Suprapubic skin (tissue), 4 donors: ENCODE data around the gene FUT3. TPM values are rescaled to one million over a fixed set of nuclear protein-coding genes. Genes with fewer than 3 reads are reported as not detected.
"Not testable (repeated sequence)": the region's sequence is repeated elsewhere in the genome, so short reads cannot be mapped to it uniquely, and the experiment has no call there.

Experiments used
- DNase-seq, 2 donors: peaks; one replicate each; pipeline ENCODE4 v3.0.0-alpha.2; 2019; ENCODE audit warnings: low spot score in 2 of 2
- H3K27ac ChIP-seq: fragments of 200-600 bp; sonication (generic); one replicate; pipeline ENCODE4 v1.5.1; 2019
- H3K27me3 ChIP-seq: fragments of 200-600 bp; sonication (generic); one replicate; pipeline ENCODE4 v1.5.1; 2019
- H3K36me3 ChIP-seq: fragments of 200-600 bp; sonication (generic); one replicate; pipeline ENCODE4 v1.5.1; 2019
- H3K4me1 ChIP-seq: fragments of 200-600 bp; sonication (generic); one replicate; pipeline ENCODE4 v1.5.1; 2019
- H3K4me3 ChIP-seq: fragments of 200-600 bp; sonication (generic); one replicate; pipeline ENCODE4 v1.5.1; 2019; ENCODE audit warnings: mild to moderate bottlenecking
- H3K9me3 ChIP-seq: fragments of 200-600 bp; sonication (generic); one replicate; pipeline ENCODE4 v1.5.1; 2019
- CTCF ChIP-seq, 2 donors: fragments of 200-600 bp in 1 of 2; fragments of 450-650 bp in 1 of 2; sonication (generic) in 1 of 2; IDR thresholded peaks; one replicate each; pipeline ENCODE4 v1.5.1; 2016 to 2019; ENCODE audit warnings: antibody characterized with exemption in 2 of 2, mild to moderate bottlenecking in 1 of 2, moderate library complexity in 1 of 2
- EP300 ChIP-seq: sonication (generic); formaldehyde crosslinking; IDR thresholded peaks from one replicate; pipeline ENCODE4 v1.6.1; 2017; ENCODE audit warnings: antibody characterized with exemption
- POLR2A ChIP-seq, 2 donors: fragments of 450-650 bp; IDR thresholded peaks; one replicate each; pipeline ENCODE4 v1.6.1; 2017; ENCODE audit warnings: antibody characterized with exemption in 2 of 2, mild to moderate bottlenecking in 2 of 2, moderate library complexity in 2 of 2
- POLR2AphosphoS5 ChIP-seq, 3 donors: sonication (generic); formaldehyde crosslinking; IDR thresholded peaks; one replicate each; pipeline ENCODE4 v1.6.1; 2017; ENCODE audit warnings: antibody characterized with exemption in 3 of 3
- WGBS: methylation state at CpG from one replicate; pipeline ENCODE4 v1.1.5; 2018; 5-methylcytosine and 5-hydroxymethylcytosine counted together
- total RNA-seq, 4 donors: library from RNA; depleted of rRNA; stranded (reverse); fragments of >200 nt; gene quantifications; one replicate each; pipeline ENCODE4 v1.1.0, GENCODE V29; 2016

Gene FUT3
- total RNA-seq, 4 donors from 2014 or later = 0.93 to 3.6 (median 1.4) TPM

DNA sequence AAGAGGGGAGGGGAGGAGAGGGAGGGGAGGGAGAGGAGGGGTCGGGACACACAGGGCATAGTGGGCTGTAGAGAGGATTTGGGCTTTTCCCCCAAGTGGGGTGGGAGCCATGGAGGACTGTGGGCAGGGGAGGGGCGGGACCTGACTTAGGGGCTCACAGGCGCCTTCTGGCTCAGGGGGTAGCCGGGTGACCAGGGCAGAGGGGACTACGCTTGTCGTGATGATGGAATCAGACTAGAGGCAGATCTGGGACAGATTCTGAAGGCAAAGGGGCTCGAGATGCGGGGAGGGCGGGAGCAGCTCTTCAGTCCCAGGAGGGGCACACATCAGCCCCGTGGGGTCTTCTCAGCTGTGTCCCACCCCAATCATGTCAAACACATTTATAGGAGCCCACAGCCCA, 38.9 kb upstream of the FUT3 start:
- no peaks in the 10 kb centered on the region for H3K9me3 ChIP-seq
- H3K27me3 ChIP-seq = peaks cover 9% of the 10 kb centered on the region
- 44% methylated on average over 10 of the region's 10 CpGs for WGBS
- DNase-seq = no peak
- no peak overlapping the region for H3K27ac ChIP-seq
- peaks cover 6% of the 10 kb centered on the region for H3K36me3 ChIP-seq
- no peak overlapping the region for H3K4me3 ChIP-seq
- TF ChIP-seq POLR2AphosphoS5 (IDR thresholded peaks at IDR 0.05) (no peak), CTCF (IDR thresholded peaks at IDR 0.05) (no peak), POLR2A (IDR thresholded peaks at IDR 0.05) (no peak), EP300 (no peak)
- H3K4me1 ChIP-seq = peaks cover 32% of the 10 kb centered on the region

DNA sequence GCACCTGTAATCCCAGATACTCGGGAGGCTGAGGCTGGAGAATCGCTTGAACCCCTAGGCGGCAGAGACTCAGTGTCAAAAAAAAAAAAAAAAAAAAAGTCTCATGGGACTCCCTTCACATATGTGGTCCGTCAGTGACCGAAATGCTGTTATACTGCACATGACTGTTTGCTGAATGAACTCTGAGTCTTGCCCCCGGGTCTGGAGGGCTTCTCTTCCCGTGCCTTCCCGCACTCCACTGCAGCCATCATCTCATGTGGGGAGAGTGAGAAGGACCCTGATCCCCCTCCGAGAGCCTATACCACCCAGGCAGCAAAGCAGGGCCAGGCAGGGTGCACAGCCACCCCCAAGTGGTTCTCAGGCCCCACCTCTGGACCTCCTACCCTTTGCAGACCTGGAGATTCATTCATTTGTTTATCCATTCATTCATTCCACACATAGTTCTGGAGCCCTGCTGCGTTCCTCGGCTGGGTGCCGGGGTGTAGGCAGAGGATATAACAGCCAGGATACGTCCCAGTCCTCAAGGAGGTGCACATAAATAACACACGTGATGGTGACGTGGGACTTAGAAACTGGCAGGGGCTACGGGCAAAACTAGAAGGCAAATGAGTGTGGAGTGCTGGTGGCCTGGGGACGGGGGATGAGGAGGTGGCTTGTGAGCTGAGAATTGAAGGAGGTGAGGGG, 38.2 kb upstream of the FUT3 start:
- H3K4me1 ChIP-seq = peaks cover 25% of the 10 kb centered on the region
- H3K36me3 ChIP-seq = no peaks in the 10 kb centered on the region
- H3K9me3 ChIP-seq = no peaks in the 10 kb centered on the region
- no peak overlapping the region for H3K4me3 ChIP-seq
- peaks cover 9% of the 10 kb centered on the region for H3K27me3 ChIP-seq
- no peak overlapping the region for H3K27ac ChIP-seq
- DNase-seq = no peak
- WGBS = 51% methylated on average over 17 of the region's 17 CpGs
- TF ChIP-seq POLR2AphosphoS5 (IDR thresholded peaks at IDR 0.05) (no peak), EP300 (peak; percentile 21), POLR2A (IDR thresholded peaks at IDR 0.05) (no peak), CTCF (IDR thresholded peaks at IDR 0.05) (no peak)

DNA sequence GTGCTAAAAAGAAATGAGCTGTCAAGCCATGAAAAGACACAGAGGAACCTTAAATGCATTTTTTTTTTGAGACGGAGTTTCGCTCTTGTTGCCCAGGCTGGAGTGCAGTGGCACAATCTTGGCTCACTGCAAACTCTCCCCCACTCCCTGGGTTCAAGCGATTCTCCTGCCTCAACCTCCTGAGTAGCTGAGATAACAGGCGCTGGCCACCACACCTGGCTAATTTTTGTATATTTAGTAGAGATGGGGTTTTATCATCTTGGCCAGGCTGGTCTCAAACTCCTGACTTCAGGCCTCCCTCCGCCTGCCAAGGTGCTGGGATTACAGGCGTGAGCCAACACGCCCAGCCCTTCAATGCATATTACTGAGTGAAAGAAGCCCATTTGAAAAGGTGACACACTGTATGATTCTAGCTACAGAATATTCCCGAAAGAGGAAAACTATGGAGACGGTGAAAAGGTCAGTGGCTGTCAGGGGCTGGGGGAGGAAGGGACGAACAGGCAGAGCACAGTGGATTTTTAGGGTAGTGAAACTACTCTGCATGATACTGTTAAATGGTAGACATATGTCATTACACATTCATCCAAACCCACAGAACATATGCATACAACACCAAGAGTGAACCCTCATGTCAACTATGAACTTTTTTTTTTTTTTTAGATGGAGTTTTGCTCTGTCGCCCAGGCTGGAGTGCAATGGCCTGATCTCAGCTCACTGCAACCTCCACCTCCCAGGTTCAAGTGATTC, 33.0 kb upstream of the FUT3 start:
- H3K27ac ChIP-seq, DNase-seq, H3K9me3 ChIP-seq, H3K4me1 ChIP-seq, H3K4me3 ChIP-seq, H3K36me3 ChIP-seq: not testable (repeated sequence)
- H3K27me3 ChIP-seq = peaks cover 17% of the 10 kb centered on the region
- 58% methylated on average over 11 of the region's 11 CpGs for WGBS

GRCh38 chr19:5883157-5883873, 32.1 kb upstream of the FUT3 start:
- not testable (repeated sequence) for H3K4me3 ChIP-seq, H3K4me1 ChIP-seq, H3K9me3 ChIP-seq, DNase-seq, H3K36me3 ChIP-seq, H3K27ac ChIP-seq
- WGBS = 59% methylated on average over 13 of the region's 13 CpGs
- H3K27me3 ChIP-seq = peaks cover 23% of the 10 kb centered on the region

GRCh38 chr19:5882421-5882968, 31.2 kb upstream of the FUT3 start:
- peaks cover 9% of the 10 kb centered on the region for H3K4me1 ChIP-seq
- no peak overlapping the region for H3K4me3 ChIP-seq
- H3K9me3 ChIP-seq = no peaks in the 10 kb centered on the region
- 69% methylated on average over 8 of the region's 9 CpGs for WGBS
- no peak overlapping the region for H3K27ac ChIP-seq
- no peaks in the 10 kb centered on the region for H3K36me3 ChIP-seq
- no peak for TF ChIP-seq POLR2AphosphoS5 (IDR thresholded peaks at IDR 0.05)
- TF ChIP-seq POLR2A (IDR thresholded peaks at IDR 0.05) = no peak
- no peak for TF ChIP-seq EP300
- TF ChIP-seq CTCF (IDR thresholded peaks at IDR 0.05) = no peak
- DNase-seq = no peak
- H3K27me3 ChIP-seq = peaks cover 23% of the 10 kb centered on the region
